ENCODE results near the gene AVEN. TPM values are rescaled to one million over a fixed set of nuclear protein-coding genes. Genes with fewer than 3 reads are reported as not detected.

Gene AVEN
- total and polyA plus RNA-seq, 2 of the 8 experiments (the other 6 are each of a cell fraction or from before 2014, with no cell fraction given), result 5.5 to 17.0 TPM

- Histone ChIP-seq H3K14ac (ENCODE audit: insufficient read length) (no peak overlapping the region), H3K56ac (replicated peaks; ENCODE audit: insufficient read length, low read depth, low read length) (no peak overlapping the region), H2BK15ac (ENCODE audit: low read length) (no peak overlapping the region), H3K23ac (ENCODE audit: insufficient read length) (no peak overlapping the region), H3K27ac (ENCODE audit: low read depth, low read length) (no peak overlapping the region), H3K79me2 (ENCODE audit: control insufficient read depth in 1 of 2, insufficient read depth in 2 of 2, low read length in 2 of 2) (0 out of 4 replicates have a peak, but pooled peaks cover 0 to 3% of the 10 kb centered on the region in 2 experiments), H3K36me3 (ENCODE audit: control insufficient read depth in 2 of 4, insufficient read depth in 4 of 4, low read length in 3 of 4) (no peaks in the 10 kb centered on the region), H4K8ac (ENCODE audit: extremely low read depth, insufficient read depth, low read length) (no peak overlapping the region), H3K18ac (ENCODE audit: extremely low read depth, low read length) (no peak overlapping the region), H2BK5ac (ENCODE audit: low read depth, low read length) (no peak overlapping the region), H3K27me3 (replicated peaks in 1 of 4; ENCODE audit: control insufficient read depth in 3 of 4, extremely low read depth in 1 of 4, insufficient read depth in 3 of 4, low read length in 3 of 4) (no peaks in the 10 kb centered on the region), H3K4me3 (ENCODE audit: extremely low read depth in 1 of 4, insufficient read depth in 2 of 4, low read depth in 3 of 4, low read length in 4 of 4) (no peak overlapping the region), H3K79me1 (ENCODE audit: low read depth, low read length) (no peaks in the 10 kb centered on the region; the same call in 1 of the 2 replicates), H4K91ac (replicated peaks; ENCODE audit: insufficient read length, low read length) (no peak overlapping the region), H2BK12ac (ENCODE audit: low read depth, low read length) (no peak overlapping the region), H2AK5ac (ENCODE audit: low read depth, low read length) (no peak overlapping the region), H4K5ac (ENCODE audit: insufficient read length, low read depth, low read length) (no peak overlapping the region), H3K4me2 (ENCODE audit: insufficient read depth in 1 of 2, low read depth in 2 of 2, low read length in 2 of 2) (no peak overlapping the region), H2BK20ac (ENCODE audit: low read length) (no peak overlapping the region), H3K9me3 (ENCODE audit: insufficient read depth in 2 of 2, low read depth in 1 of 2, low read length in 1 of 2) (no peaks in the 10 kb centered on the region), H2AFZ (ENCODE audit: low read length) (no peak overlapping the region), H3K9ac (replicated peaks in 1 of 4; ENCODE audit: extremely low read depth in 1 of 4, low read depth in 3 of 4, low read length in 3 of 4) (no peak overlapping the region), H3K4me1 (replicated peaks in 1 of 4; ENCODE audit: control insufficient read depth in 3 of 4, insufficient read depth in 4 of 4, low read length in 3 of 4) (0 out of 7 replicates have a peak, but pooled peaks cover 0 to 2% (median 0%) of the 10 kb centered on the region in 4 experiments), H2BK120ac (replicated peaks; ENCODE audit: low read depth, low read length) (no peak overlapping the region), H3K4ac (replicated peaks; ENCODE audit: insufficient read length, low read depth, low read length) (no peak overlapping the region), H4K20me1 (replicated peaks in 1 of 2; ENCODE audit: control insufficient read depth in 1 of 2, insufficient read depth in 2 of 2, low read length in 2 of 2) (no peaks in the 10 kb centered on the region), H3K23me2 (ENCODE audit: low read depth, low read length) (no peaks in the 10 kb centered on the region)
- POLR2A ChIA-PET (ENCODE audit: partially characterized antibody), result no interaction called here
- TF ChIP-seq SIN3A (conservative IDR thresholded peaks at IDR 0.05 in 1 of 2, IDR thresholded peaks at IDR 0.05 in 1 of 2; ENCODE audit: low read depth in 1 of 2, low read length in 2 of 2), result no peak
- no peak for TF ChIP-seq FOSL1 (IDR thresholded peaks at IDR 0.05; ENCODE audit: insufficient read depth, low read depth, low read length)
- TF ChIP-seq HDAC2 (IDR thresholded peaks at IDR 0.05; ENCODE audit: borderline replicate concordance in 1 of 2, low read depth in 2 of 2, low read length in 2 of 2), result no peak
- no peak for TF ChIP-seq RNF2 (IDR thresholded peaks at IDR 0.05; ENCODE audit: borderline replicate concordance, low read depth, low read length, missing control alignments, poor library complexity, severe bottlenecking)
- no peak for TF ChIP-seq BCL11A (IDR thresholded peaks at IDR 0.05; ENCODE audit: low read depth in 2 of 2, low read length in 2 of 2)
- TF ChIP-seq E2F6 (IDR thresholded peaks at IDR 0.05), result no peak
- no peak for TF ChIP-seq SAP30 (IDR thresholded peaks at IDR 0.05; ENCODE audit: insufficient read depth, insufficient replicate concordance, low read length)
- TF ChIP-seq BRCA1 (IDR thresholded peaks at IDR 0.05; ENCODE audit: low read depth, low read length), result no peak
- no peak for TF ChIP-seq JUN (IDR thresholded peaks at IDR 0.05; ENCODE audit: low read depth, low read length)
- no peak for TF ChIP-seq RXRA (IDR thresholded peaks at IDR 0.05; ENCODE audit: insufficient read depth, low read depth, low read length)
- no peak for TF ChIP-seq CEBPB (IDR thresholded peaks at IDR 0.05; ENCODE audit: low read depth, low read length)
- FAIRE-seq (no peak), DNase-seq (ENCODE audit: low read depth in 1 of 2, low spot score in 2 of 2) (no peak)
- CTCF ChIA-PET (ENCODE audit: partially characterized antibody), result interaction anchor here (0.6 to 0.8 kb wide), 2 partner anchors 50 to 877 kb away, joined by 3 read pairs; no protein-coding TSS in a partner anchor
- WGBS, 2 experiments (ENCODE audit: extremely low coverage in 1 of 2, insufficient coverage in 1 of 2, insufficient read length in 1 of 2, insufficient replicate concordance in 2 of 2, low coverage in 1 of 2, low lambda C conversion rate in 2 of 2, missing lambda C conversion rate in 1 of 2), result 95% methylated on average over 1 of the region's 1 CpG; no CpG with 5 or more reads in 1 of the 2 experiments
Measured at GRCh38 chr15:34009656-34010055, 29.3 kb downstream of the AVEN start.

Measured in H1 (cell line).